Fibroblast of pulmonary artery (primary cell): ENCODE measurements around the gene AFG1L.
"Not testable (repeated sequence)": the region's sequence is repeated elsewhere in the genome, so short reads cannot be mapped to it uniquely, and the experiment has no call there.

Experiments used
- DNase-seq: peaks from one replicate; pipeline ENCODE4 v3.0.0-alpha.2; 2010; ENCODE audit warnings: low read depth
- H3K4me3 ChIP-seq: replicated peaks from 2 replicates; pipeline ENCODE4 v1.5.1; 2011; ENCODE audit warnings: low read depth, mild to moderate bottlenecking, control low read depth, low read length, moderate library complexity
- CTCF ChIP-seq: IDR thresholded peaks from 2 replicates; pipeline ENCODE4 v1.5.1; 2011; ENCODE audit warnings: mild to moderate bottlenecking, control low read depth, low read length, inconsistent platforms; ENCODE audit errors: missing control alignments

AFG1L gene

GRCh38 chr6:108438918-108439317, 144.1 kb downstream of the AFG1L start:
- H3K4me3 ChIP-seq, result no peak overlapping the region
- no peak for DNase-seq
- no peak for TF ChIP-seq CTCF

GRCh38 chr6:108441141-108441540, 146.3 kb downstream of the AFG1L start:
- no peak overlapping the region for H3K4me3 ChIP-seq
- TF ChIP-seq CTCF, result no peak
- DNase-seq, result peak; percentile 19

- H3K4me3 ChIP-seq, result no peak overlapping the region
- peak; percentile 34 for DNase-seq
- no peak for TF ChIP-seq CTCF
Measured at GRCh38 chr6:108442770-108443520, 148.1 kb downstream of the AFG1L start.

GRCh38 chr6:108446629-108447150, 151.8 kb downstream of the AFG1L start:
- no peak for DNase-seq
- no peak overlapping the region for H3K4me3 ChIP-seq
- TF ChIP-seq CTCF, result no peak

- no peak for TF ChIP-seq CTCF
- H3K4me3 ChIP-seq, result no peak overlapping the region
- no peak for DNase-seq
Measured at GRCh38 chr6:108448481-108448880, 153.6 kb downstream of the AFG1L start.

DNA sequence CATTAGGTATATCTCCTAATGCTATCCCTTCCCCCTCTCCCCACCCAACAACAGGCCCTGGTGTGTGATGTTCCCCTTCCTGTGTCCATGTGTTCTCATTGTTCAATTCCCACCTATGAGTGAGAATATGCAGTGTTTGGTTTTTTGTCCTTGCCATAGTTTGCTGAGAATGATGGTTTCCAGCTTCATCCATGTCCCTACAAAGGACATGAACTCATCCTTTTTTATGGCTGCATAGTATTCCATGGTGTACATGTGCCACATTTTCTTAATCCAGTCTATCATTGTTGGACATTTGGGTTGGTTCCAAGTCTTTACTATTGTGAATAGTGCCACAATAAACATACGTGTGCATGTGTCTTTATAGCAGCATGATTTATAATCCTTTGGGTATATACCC, 154.9 kb downstream of the AFG1L start:
- H3K4me3 ChIP-seq, DNase-seq: not testable (repeated sequence)

- TF ChIP-seq CTCF, result no peak
- H3K4me3 ChIP-seq, result no peak overlapping the region
- DNase-seq, result no peak
Measured at GRCh38 chr6:108451816-108452215, 157.0 kb downstream of the AFG1L start.
